H1 (cell line): ENCODE measurements around the gene EMX2. TPM values are rescaled to one million over a fixed set of nuclear protein-coding genes. Genes with fewer than 3 reads are reported as not detected.

Experiments
- CTCF ChIA-PET: fragments of 300-600 bp; sonication (Branson Sonifier 250); formaldehyde crosslinking; loops from one replicate; lab custom pipeline; 2021; ENCODE audit not compliant: partially characterized antibody; lab: Charles Lee
- POLR2A ChIA-PET: fragments of 300-600 bp; sonication (Branson Sonifier 250); formaldehyde crosslinking; loops from one replicate; lab custom pipeline; 2021; ENCODE audit warnings: inconsistent platforms; ENCODE audit not compliant: partially characterized antibody; lab: Charles Lee
- DNase-seq, 2 experiments: peaks; one replicate each; pipeline versions ENCODE4 v3.0.0 to v3.0.0-alpha.2; 2010 to 2022; ENCODE audit warnings: low spot score in 2 of 2, low read depth in 1 of 2, mixed read lengths in 1 of 2
- FAIRE-seq: peaks from 2 replicates; lab custom pipeline; 2011; peaks lifted over from hg19 to GRCh38; lab: Jason Lieb, UNC
- H2AFZ ChIP-seq: 2 replicates; pipeline ENCODE4 v1.8.1; 2012; ENCODE audit warnings: low read length, inconsistent platforms
- H2AK5ac ChIP-seq: 2 replicates; pipeline ENCODE4 v1.6.1; 2013; ENCODE audit warnings: low read depth, low read length
- H2BK120ac ChIP-seq: replicated peaks from 2 replicates; pipeline ENCODE3; 2013; ENCODE audit warnings: low read depth, low read length, inconsistent platforms
- H2BK12ac ChIP-seq: 2 replicates; pipeline ENCODE4 v1.6.1; 2013; ENCODE audit warnings: low read depth, low read length
- H2BK15ac ChIP-seq: 2 replicates; pipeline ENCODE4 v1.6.1; 2013; ENCODE audit warnings: low read length
- H2BK20ac ChIP-seq: 2 replicates; pipeline ENCODE4 v1.6.1; 2013; ENCODE audit warnings: low read length
- H2BK5ac ChIP-seq: 2 replicates; pipeline ENCODE4 v1.6.1; 2013; ENCODE audit warnings: low read depth, low read length
- H3K14ac ChIP-seq: 2 replicates; pipeline ENCODE4 v1.6.1; 2013; ENCODE audit warnings: inconsistent platforms; ENCODE audit not compliant: insufficient read length
- H3K18ac ChIP-seq: 2 replicates; pipeline ENCODE4 v1.6.1; 2013; ENCODE audit warnings: low read length; ENCODE audit errors: extremely low read depth
- H3K23ac ChIP-seq: 2 replicates; pipeline ENCODE4 v1.6.1; 2013; ENCODE audit warnings: inconsistent platforms; ENCODE audit not compliant: insufficient read length
- H3K23me2 ChIP-seq: 2 replicates; pipeline ENCODE4 v1.6.1; 2013; ENCODE audit warnings: low read depth, low read length
- H3K27ac ChIP-seq: 2 replicates; pipeline ENCODE4 v1.6.1; 2011; ENCODE audit warnings: low read depth, low read length, inconsistent platforms
- H3K27me3 ChIP-seq, 4 experiments: replicated peaks in 1 of 4; 1 replicate in 1 of 4; 2 replicates in 3 of 4; pipeline versions ENCODE4 v1.6.1 to v1.8.1; 2011 to 2013; ENCODE audit warnings: low read length in 3 of 4, mild to moderate bottlenecking in 3 of 4, inconsistent platforms in 2 of 4, mixed read lengths in 2 of 4, moderate library complexity in 1 of 4; ENCODE audit not compliant: control insufficient read depth in 3 of 4, insufficient read depth in 3 of 4; ENCODE audit errors: extremely low read depth in 1 of 4
- H3K36me3 ChIP-seq, 4 experiments: 2 replicates each; pipeline versions ENCODE4 v1.6.1 to v1.8.1; 2011 to 2013; ENCODE audit warnings: mild to moderate bottlenecking in 4 of 4, low read length in 3 of 4, moderate library complexity in 2 of 4, control low read depth in 1 of 4, inconsistent platforms in 1 of 4; ENCODE audit not compliant: insufficient read depth in 4 of 4, control insufficient read depth in 2 of 4
- H3K4ac ChIP-seq: replicated peaks from 2 replicates; pipeline ENCODE3; 2013; ENCODE audit warnings: low read length, low read depth, mixed read lengths, inconsistent platforms; ENCODE audit not compliant: insufficient read length
- H3K4me1 ChIP-seq, 4 experiments: replicated peaks in 1 of 4; 1 replicate in 1 of 4; 2 replicates in 3 of 4; pipeline versions ENCODE4 v1.6.1 to v1.8.1; 2011 to 2013; ENCODE audit warnings: low read length in 3 of 4, inconsistent platforms in 2 of 4, mixed read lengths in 1 of 4; ENCODE audit not compliant: insufficient read depth in 4 of 4, control insufficient read depth in 3 of 4
- H3K4me2 ChIP-seq, 2 experiments: 2 replicates each; pipeline versions ENCODE4 v1.6.1 to v1.8.1; 2011 to 2013; ENCODE audit warnings: low read depth in 2 of 2, low read length in 2 of 2, control low read depth in 1 of 2, inconsistent platforms in 1 of 2, mild to moderate bottlenecking in 1 of 2; ENCODE audit not compliant: insufficient read depth in 1 of 2
- H3K4me3 ChIP-seq, 4 experiments: fragments of 200-600, 300-600 bp in 1 of 4; sonication (generic), shearing (Covaris generic), sonication (Bioruptor Twin) in 1 of 4; 2 replicates each; pipeline versions ENCODE4 v1.5.1 to v1.8.1; 2011 to 2016; ENCODE audit warnings: low read length in 4 of 4, low read depth in 3 of 4, control low read depth in 2 of 4, inconsistent platforms in 2 of 4, mild to moderate bottlenecking in 2 of 4, mixed read lengths in 1 of 4, moderate library complexity in 1 of 4; ENCODE audit not compliant: insufficient read depth in 2 of 4; ENCODE audit errors: extremely low read depth in 1 of 4
- H3K56ac ChIP-seq: replicated peaks from 2 replicates; pipeline ENCODE3; 2013; ENCODE audit warnings: low read depth, mild to moderate bottlenecking, mixed read lengths, low read length, inconsistent platforms; ENCODE audit not compliant: insufficient read length
- H3K79me1 ChIP-seq: 2 replicates; pipeline ENCODE4 v1.6.1; 2013; ENCODE audit warnings: low read depth, low read length, control low read depth
- H3K79me2 ChIP-seq, 2 experiments: 2 replicates each; pipeline versions ENCODE4 v1.6.1 to v1.8.1; 2012 to 2013; ENCODE audit warnings: low read length in 2 of 2, mild to moderate bottlenecking in 2 of 2, inconsistent platforms in 1 of 2; ENCODE audit not compliant: insufficient read depth in 2 of 2, control insufficient read depth in 1 of 2
- H3K9ac ChIP-seq, 4 experiments: replicated peaks in 1 of 4; 1 replicate in 1 of 4; 2 replicates in 3 of 4; pipeline versions ENCODE4 v1.6.1 to v1.8.1; 2011 to 2013; ENCODE audit warnings: low read depth in 3 of 4, low read length in 3 of 4, control low read depth in 2 of 4, mild to moderate bottlenecking in 2 of 4, moderate library complexity in 2 of 4, inconsistent platforms in 1 of 4; ENCODE audit errors: extremely low read depth in 1 of 4
- H3K9me3 ChIP-seq, 2 experiments: 2 replicates each; pipeline versions ENCODE4 v1.6.1 to v1.8.1; 2012 to 2013; ENCODE audit warnings: mild to moderate bottlenecking in 2 of 2, moderate library complexity in 2 of 2, control low read depth in 1 of 2, inconsistent platforms in 1 of 2, low read depth in 1 of 2, low read length in 1 of 2, mixed read lengths in 1 of 2; ENCODE audit not compliant: insufficient read depth in 2 of 2
- H4K20me1 ChIP-seq, 2 experiments: replicated peaks in 1 of 2; 2 replicates each; pipeline versions ENCODE3 to v1.8.1; 2011 to 2013; ENCODE audit warnings: inconsistent platforms in 2 of 2, low read length in 2 of 2, mild to moderate bottlenecking in 1 of 2; ENCODE audit not compliant: insufficient read depth in 2 of 2, control insufficient read depth in 1 of 2
- H4K5ac ChIP-seq: 2 replicates; pipeline ENCODE4 v1.6.1; 2013; ENCODE audit warnings: low read length, low read depth, mixed read lengths, inconsistent platforms; ENCODE audit not compliant: insufficient read length
- H4K8ac ChIP-seq: 2 replicates; pipeline ENCODE4 v1.8.0; 2013; ENCODE audit warnings: mild to moderate bottlenecking, moderate library complexity, low read length, inconsistent platforms; ENCODE audit not compliant: insufficient read depth; ENCODE audit errors: extremely low read depth
- H4K91ac ChIP-seq: replicated peaks from 2 replicates; pipeline ENCODE3; 2013; ENCODE audit warnings: low read length, mixed read lengths, inconsistent platforms; ENCODE audit not compliant: insufficient read length
- CBX8 ChIP-seq: fragments of 300-800, 300-1000 bp; sonication (generic); IDR thresholded peaks from 2 replicates; pipeline ENCODE4 v1.7.1; 2016; ENCODE audit warnings: low read depth, low read length, borderline replicate concordance
- EZH2 ChIP-seq: fragments of 200-600 bp; sonication (generic); IDR thresholded peaks from 2 replicates; pipeline ENCODE4 v1.7.1; 2012; ENCODE audit warnings: low read depth, mild to moderate bottlenecking, moderate library complexity, low read length, inconsistent platforms; ENCODE audit not compliant: severe bottlenecking
- JUND ChIP-seq: IDR thresholded peaks from 2 replicates; pipeline ENCODE4 v1.6.1; 2011; ENCODE audit warnings: mild to moderate bottlenecking, improper control_type of control experiment, low read length
- MAX ChIP-seq: IDR thresholded peaks from 2 replicates; pipeline ENCODE4 v1.6.1; 2012; ENCODE audit warnings: inconsistent platforms
- NRF1 ChIP-seq: IDR thresholded peaks from 2 replicates; pipeline ENCODE4 v1.6.1; 2011; ENCODE audit warnings: mild to moderate bottlenecking, low read depth, low read length, improper control_type of control experiment
- RNF2 ChIP-seq: fragments of 200-900, 300-1000 bp; sonication (generic); IDR thresholded peaks from 2 replicates; pipeline ENCODE4 v1.7.1; 2016; ENCODE audit warnings: borderline replicate concordance, low read depth, mild to moderate bottlenecking, antibody characterized with exemption, low read length; ENCODE audit not compliant: poor library complexity, severe bottlenecking; ENCODE audit errors: missing control alignments
- SAP30 ChIP-seq: fragments of 300-600 bp; sonication (generic); IDR thresholded peaks from 2 replicates; pipeline ENCODE4 v1.7.1; 2012; ENCODE audit warnings: low read length, moderate library complexity, mild to moderate bottlenecking, inconsistent platforms; ENCODE audit not compliant: insufficient read depth, insufficient replicate concordance
- SUZ12 ChIP-seq: fragments of 200-600 bp; sonication (generic); IDR thresholded peaks from 2 replicates; pipeline ENCODE4 v1.6.1; 2012; ENCODE audit warnings: mild to moderate bottlenecking, inconsistent platforms, low read length, moderate library complexity, mixed read lengths
- USF2 ChIP-seq: IDR thresholded peaks from 2 replicates; pipeline ENCODE4 v1.6.1; 2011; ENCODE audit warnings: low read length, improper control_type of control experiment
- WGBS, 2 experiments: shearing (Covaris generic) in 1 of 2; methylation state at CpG; one replicate each; pipeline versions ENCODE4 v1.1.6 to v1.1.7; 2013 to 2015; ENCODE audit warnings: low lambda C conversion rate in 2 of 2, mixed read lengths in 2 of 2, inconsistent platforms in 1 of 2, low coverage in 1 of 2, missing lambda C conversion rate in 1 of 2; ENCODE audit not compliant: insufficient replicate concordance in 2 of 2, insufficient coverage in 1 of 2, insufficient read length in 1 of 2; ENCODE audit errors: extremely low coverage in 1 of 2, missing lambda C conversion rate in 1 of 2; 5-methylcytosine and 5-hydroxymethylcytosine counted together
- polyA plus RNA-seq, 7 experiments: library from polyadenylated mRNA; depleted of rRNA in 3 of 7; stranded (reverse) in 5 of 7; unstranded in 2 of 7; fragments of >200 nt in 5 of 7; fragments of 200-250 nt in 2 of 7; gene quantifications; 1 replicate in 5 of 7; 2 replicates in 1 of 7; 4 replicates in 1 of 7; pipeline versions ENCODE4 v1.2.1 to v1.2.3, GENCODE V29; 2011 to 2013; ENCODE audit warnings: missing spikeins in 2 of 7, mixed read lengths in 2 of 7
- total RNA-seq: library from RNA; stranded (reverse); fragmentation: NEBNext Ultra II Directional; extraction: Animal tissue kit (Norgen Biotek cat#: 25700); gene quantifications from 2 replicates; pipeline ENCODE4 v1.2.1, GENCODE V29; 2021

EMX2 gene
- total and polyA plus RNA-seq, 2 of the 8 experiments (the other 6 are each of a cell fraction or from before 2014, with no cell fraction given) = not detected

GRCh38 chr10:117552701-117553141 is 10.2 kb downstream of the EMX2 start:
- peaks cover 0 to 23% (median 14%) of the 10 kb centered on the region in 4 experiments; a peak in 6 of 7 replicates for H3K4me1 ChIP-seq
- H4K5ac ChIP-seq = no peak overlapping the region
- 0 out of 2 replicates have a peak overlapping the region, but pooled peaks have one; percentile 9 for H2BK12ac ChIP-seq
- H3K56ac ChIP-seq = no peak overlapping the region
- peak overlapping the region; percentile 60 to 65; a peak in 2 of 4 replicates for H3K4me2 ChIP-seq
- ChIA-PET CTCF (interaction anchor here (1.0 to 5.4 kb wide), 8 partner anchors 8 to 136 kb away, joined by 3 to 44 read pairs (median 4); no protein-coding TSS in a partner anchor), POLR2A (interaction anchor here (0.8 to 1.2 kb wide), 2 partner anchors 9 to 14 kb away, joined by 3 read pairs; no protein-coding TSS in a partner anchor)
- 24% methylated on average over 13 of the region's 13 CpGs; no CpG with 5 or more reads in 1 of the 2 experiments for WGBS, 2 experiments
- no peak for DNase-seq
- H3K36me3 ChIP-seq = no peaks in the 10 kb centered on the region
- no peak overlapping the region for H4K91ac ChIP-seq
- H3K9me3 ChIP-seq = no peaks in the 10 kb centered on the region
- peaks cover 79 to 87% (median 83%) of the 10 kb centered on the region in 4 experiments for H3K27me3 ChIP-seq
- H3K4me3 ChIP-seq = peak overlapping the region in 1 of 4 experiments; percentile 51; a peak in 3 of 8 replicates
- H3K27ac ChIP-seq = no peak overlapping the region
- no peak overlapping the region for H3K18ac ChIP-seq
- peaks cover 27 to 29% of the 10 kb centered on the region in 2 experiments for H4K20me1 ChIP-seq
- H2BK20ac ChIP-seq = no peak overlapping the region
- peak overlapping the region; percentile 11; the same call in 1 of the 2 replicates for H4K8ac ChIP-seq
- no peak overlapping the region for H2AFZ ChIP-seq
- no peak overlapping the region for H3K23ac ChIP-seq
- no peak overlapping the region for H3K9ac ChIP-seq
- no peak overlapping the region for H3K14ac ChIP-seq
- H2BK15ac ChIP-seq = no peak overlapping the region
- no peak overlapping the region for H3K4ac ChIP-seq
- H2BK120ac ChIP-seq = no peak overlapping the region
- H2BK5ac ChIP-seq = no peak overlapping the region
- H3K23me2 ChIP-seq = peaks cover 5% of the 10 kb centered on the region
- H3K79me1 ChIP-seq = no peaks in the 10 kb centered on the region
- no peak for TF ChIP-seq JUND
- no peak for TF ChIP-seq NRF1
- TF ChIP-seq RNF2 = peak; percentile 64
- peak; percentile 69 for TF ChIP-seq EZH2
- no peak for TF ChIP-seq SAP30
- 0 out of 2 replicates have a peak, but pooled peaks have one; percentile 15 for TF ChIP-seq SUZ12
- no peak for TF ChIP-seq USF2
- no peak for TF ChIP-seq MAX
- TF ChIP-seq CBX8 = peak; percentile 50; the same call in 1 of the 2 replicates
- no peaks in the 10 kb centered on the region for H3K79me2 ChIP-seq
- H2AK5ac ChIP-seq = 0 out of 2 replicates have a peak overlapping the region, but pooled peaks have one; percentile 61
- FAIRE-seq = no peak
